Mucosa of rectum (tissue), 2 donors: ENCODE data around the gene MPPED2.

Source experiments
- H3K27ac ChIP-seq, 2 donors: one replicate each; pipeline ENCODE4 v1.7.0; 2013; ENCODE audit warnings: inconsistent platforms in 2 of 2, low read depth in 2 of 2, low read length in 2 of 2
- H3K27me3 ChIP-seq, 2 donors: one replicate each; pipeline ENCODE4 v1.7.0; 2013; ENCODE audit warnings: low read length in 2 of 2; ENCODE audit not compliant: control insufficient read depth in 2 of 2, insufficient read depth in 2 of 2
- H3K36me3 ChIP-seq, 2 donors: one replicate each; pipeline ENCODE4 v1.7.0; 2013; ENCODE audit warnings: low read length in 2 of 2; ENCODE audit not compliant: control insufficient read depth in 2 of 2, insufficient read depth in 2 of 2
- H3K4me1 ChIP-seq, 2 donors: one replicate each; pipeline ENCODE4 v1.7.0; 2013; ENCODE audit warnings: low read length in 2 of 2, mild to moderate bottlenecking in 1 of 2; ENCODE audit not compliant: control insufficient read depth in 2 of 2, insufficient read depth in 2 of 2
- H3K4me3 ChIP-seq, 2 donors: one replicate each; pipeline ENCODE4 v1.7.0; 2013; ENCODE audit warnings: low read length in 2 of 2
- H3K9ac ChIP-seq, 2 donors: one replicate each; pipeline ENCODE4 v1.7.0; 2013; ENCODE audit warnings: low read length in 2 of 2, low read depth in 1 of 2, mild to moderate bottlenecking in 1 of 2
- H3K9me3 ChIP-seq, 2 donors: one replicate each; pipeline ENCODE4 v1.7.0; 2013; ENCODE audit warnings: low read length in 2 of 2; ENCODE audit not compliant: control insufficient read depth in 2 of 2
- donor health status: healthy.
- donor health status: Normal muscosa, but diverticular disease.

The MPPED2 gene

DNA sequence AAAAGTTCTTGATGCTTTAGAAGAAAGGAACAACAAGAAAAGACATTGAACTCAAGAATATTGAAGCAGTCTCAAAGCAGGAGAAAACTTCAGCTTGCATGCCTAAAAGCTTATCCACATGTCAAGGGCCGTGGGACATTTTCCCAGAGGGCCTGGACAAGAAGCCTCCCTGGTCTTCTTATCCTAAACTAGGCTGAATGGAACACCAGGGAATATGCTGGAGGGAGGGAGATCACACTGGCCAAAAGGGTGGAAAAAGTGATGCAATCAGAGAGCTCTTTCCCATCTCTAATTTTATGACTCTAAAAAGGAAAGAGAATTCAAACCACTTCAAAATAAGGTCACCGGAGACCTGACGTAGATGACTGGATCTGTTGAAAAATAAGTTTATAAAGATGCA lies 107.2 kb downstream of the MPPED2 start:
- Histone ChIP-seq H3K4me3 (no peak overlapping the region), H3K9me3 (no peaks in the 10 kb centered on the region), H3K9ac (no peak overlapping the region), H3K36me3 (no peaks in the 10 kb centered on the region), H3K27me3 (no peaks in the 10 kb centered on the region), H3K27ac (no peak overlapping the region), H3K4me1 (no peaks in the 10 kb centered on the region)

DNA sequence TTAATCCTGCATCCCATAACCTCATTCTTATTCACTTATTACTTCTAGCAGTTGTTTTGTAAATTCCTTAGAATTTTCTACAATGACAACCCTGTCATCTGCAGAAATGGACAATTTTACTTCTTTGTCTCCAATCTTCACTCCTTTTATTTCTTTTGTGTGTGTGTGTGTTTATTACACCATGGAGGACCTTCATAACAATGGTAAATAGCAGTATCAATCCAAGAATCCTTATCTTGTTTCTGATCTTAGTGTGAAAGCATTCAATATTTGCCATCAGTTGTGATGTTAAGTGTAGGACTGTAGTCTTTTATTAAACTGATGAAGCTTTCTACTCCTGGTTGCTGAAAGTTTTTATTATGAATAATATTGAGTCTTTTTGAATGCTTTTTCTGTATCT lies 109.1 kb downstream of the MPPED2 start:
- Histone ChIP-seq H3K4me3 (no peak overlapping the region), H3K27me3 (no peaks in the 10 kb centered on the region), H3K27ac (no peak overlapping the region), H3K9ac (no peak overlapping the region), H3K4me1 (no peaks in the 10 kb centered on the region), H3K36me3 (no peaks in the 10 kb centered on the region), H3K9me3 (no peaks in the 10 kb centered on the region)

DNA sequence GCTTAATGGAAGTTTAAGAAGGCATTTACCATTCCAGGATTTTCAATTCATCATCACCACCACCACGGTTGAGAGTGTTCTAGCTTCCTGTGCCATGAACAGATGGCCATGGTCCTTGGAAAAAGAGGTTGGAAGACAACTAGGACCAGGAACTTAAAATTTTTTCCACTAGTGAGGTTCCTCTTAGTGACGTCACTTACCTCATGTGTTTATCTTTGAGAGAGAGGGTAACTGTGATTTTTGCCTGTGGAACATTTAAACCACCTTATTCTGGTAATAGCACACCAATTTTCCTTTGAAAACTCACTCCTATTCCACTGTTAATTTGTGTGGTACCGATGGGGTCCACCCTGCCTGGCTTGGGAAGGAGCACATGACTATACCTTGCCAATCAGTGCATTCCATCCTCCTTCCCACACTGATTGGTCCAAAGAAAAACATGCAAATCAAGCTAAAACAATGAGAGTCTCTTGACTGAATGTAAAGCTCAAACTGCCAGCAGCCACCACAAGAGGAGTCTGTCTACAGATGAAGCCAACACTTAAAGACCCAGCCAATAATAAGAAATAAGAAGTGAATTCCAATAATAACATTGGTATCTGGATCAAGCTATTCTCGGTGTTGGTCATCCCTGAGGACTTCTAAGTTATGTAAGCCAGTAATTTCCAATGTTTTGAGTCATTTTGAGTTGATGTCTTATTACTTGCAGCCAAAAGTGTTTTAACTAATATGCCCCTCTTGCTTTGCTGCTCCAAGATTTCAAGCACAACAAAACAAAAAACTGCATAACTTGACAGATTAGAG lies 111.8 kb downstream of the MPPED2 start:
- Histone ChIP-seq H3K36me3 (no peaks in the 10 kb centered on the region), H3K9ac (no peak overlapping the region), H3K4me3 (no peak overlapping the region), H3K27me3 (no peaks in the 10 kb centered on the region), H3K9me3 (no peaks in the 10 kb centered on the region), H3K4me1 (no peaks in the 10 kb centered on the region), H3K27ac (no peak overlapping the region)

DNA sequence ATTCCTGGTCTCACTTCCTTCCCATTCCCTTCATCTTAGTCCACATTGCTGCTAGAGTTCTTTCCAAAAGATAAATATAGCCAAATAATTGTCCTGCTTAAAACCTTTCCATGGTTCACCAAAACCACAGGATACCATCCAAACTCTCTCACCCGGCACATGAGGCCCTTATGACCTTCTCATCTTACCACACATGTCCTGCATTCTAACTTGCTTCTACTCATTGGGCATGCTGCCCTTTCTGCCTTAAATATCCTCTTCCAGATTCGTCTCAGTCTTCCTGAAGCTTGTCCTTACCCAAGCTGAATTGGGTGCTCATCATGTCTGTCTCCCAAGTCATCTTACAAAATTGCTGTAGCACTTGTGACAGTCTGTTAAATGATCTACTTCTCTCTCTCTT lies 114.9 kb downstream of the MPPED2 start:
- H3K36me3 ChIP-seq = no peaks in the 10 kb centered on the region
- H3K27ac ChIP-seq = no peak overlapping the region
- no peaks in the 10 kb centered on the region for H3K27me3 ChIP-seq
- H3K9ac ChIP-seq = no peak overlapping the region
- H3K4me1 ChIP-seq = no peaks in the 10 kb centered on the region
- no peak overlapping the region for H3K4me3 ChIP-seq
- no peaks in the 10 kb centered on the region for H3K9me3 ChIP-seq

DNA sequence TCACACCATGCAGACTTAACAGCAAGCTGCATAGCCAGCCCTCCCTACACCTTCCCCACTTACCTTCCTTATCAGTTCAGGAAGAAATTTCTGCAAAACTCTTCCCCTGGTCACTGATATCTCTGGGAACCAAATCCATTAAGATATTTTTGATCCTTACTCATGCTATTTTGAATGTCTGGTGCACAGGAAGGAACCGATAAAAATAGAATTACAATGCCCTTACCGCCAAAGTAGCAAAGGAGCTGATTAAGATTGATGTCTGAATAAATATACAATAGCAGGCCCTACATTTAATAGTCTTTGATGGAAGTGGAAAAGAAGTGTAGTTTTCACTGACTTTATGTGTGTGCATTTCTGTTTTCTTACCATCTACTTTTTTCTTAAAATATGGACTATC lies 117.3 kb downstream of the MPPED2 start:
- H3K27me3 ChIP-seq = no peaks in the 10 kb centered on the region
- H3K27ac ChIP-seq = no peak overlapping the region
- H3K9ac ChIP-seq = no peak overlapping the region
- no peak overlapping the region for H3K4me3 ChIP-seq
- no peaks in the 10 kb centered on the region for H3K9me3 ChIP-seq
- no peaks in the 10 kb centered on the region for H3K4me1 ChIP-seq
- H3K36me3 ChIP-seq = no peaks in the 10 kb centered on the region

DNA sequence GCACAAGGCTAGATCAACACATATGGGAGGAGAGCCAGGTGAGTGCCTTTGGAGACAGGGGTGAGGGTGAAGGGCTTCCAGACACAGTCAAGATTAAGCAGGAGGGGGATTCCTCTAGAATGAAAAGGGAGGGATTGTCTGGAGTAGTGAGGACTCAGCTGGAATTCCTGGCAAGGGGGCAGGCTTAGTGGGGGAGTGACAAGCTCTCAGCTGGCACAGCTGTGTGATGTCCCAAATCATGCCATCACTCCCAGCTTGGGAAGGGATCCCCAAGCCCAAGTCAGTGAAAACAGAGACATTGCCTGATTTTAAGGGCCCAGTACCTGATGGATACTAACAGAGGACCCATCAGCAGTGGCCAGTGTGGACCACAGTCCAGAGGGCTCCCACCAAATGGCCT lies 119.0 kb downstream of the MPPED2 start:
- Histone ChIP-seq H3K4me3 (no peak overlapping the region), H3K9me3 (no peaks in the 10 kb centered on the region), H3K9ac (no peak overlapping the region), H3K27ac (no peak overlapping the region), H3K36me3 (no peaks in the 10 kb centered on the region), H3K27me3 (no peaks in the 10 kb centered on the region), H3K4me1 (no peaks in the 10 kb centered on the region)

DNA sequence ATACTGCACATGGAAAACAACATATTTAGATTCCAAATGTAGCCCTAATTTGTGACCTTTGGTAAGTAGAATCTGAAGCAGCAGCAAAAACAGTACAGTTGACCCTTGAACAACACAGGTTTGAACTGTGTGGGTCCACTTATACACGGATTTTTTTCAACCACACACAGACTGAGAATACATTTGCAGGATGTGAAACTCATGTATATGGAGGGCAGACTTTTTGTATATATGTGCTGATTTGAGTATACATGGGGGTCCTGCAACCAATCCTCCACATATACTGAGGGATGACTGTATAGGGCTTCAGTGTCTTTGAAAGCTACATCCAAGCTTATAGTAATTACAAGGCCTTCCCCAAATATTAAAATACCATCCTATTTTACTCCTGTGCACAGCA lies 120.5 kb downstream of the MPPED2 start:
- Histone ChIP-seq H3K4me3 (no peak overlapping the region), H3K4me1 (no peaks in the 10 kb centered on the region), H3K36me3 (no peaks in the 10 kb centered on the region), H3K9ac (no peak overlapping the region), H3K9me3 (no peaks in the 10 kb centered on the region), H3K27me3 (no peaks in the 10 kb centered on the region), H3K27ac (no peak overlapping the region)

DNA sequence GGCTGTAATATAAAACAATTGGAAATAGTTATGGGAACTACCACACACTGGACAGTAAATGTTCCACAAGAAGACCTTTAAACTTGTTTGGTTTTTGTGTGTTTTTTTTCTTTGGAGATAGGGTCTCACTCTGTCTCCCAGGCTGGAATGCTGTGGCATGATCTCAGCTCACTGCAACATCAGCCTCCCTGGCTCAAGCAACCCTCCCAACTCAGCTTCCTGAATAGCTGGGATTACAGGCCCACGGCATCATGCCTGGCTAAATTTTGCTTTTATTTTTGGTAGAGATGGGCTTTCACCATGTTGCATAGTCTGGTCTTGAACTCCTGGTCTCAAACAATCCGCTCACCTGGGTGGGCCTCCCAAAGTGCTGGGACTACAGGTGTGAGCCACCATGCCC lies 121.0 kb downstream of the MPPED2 start:
- no peak overlapping the region for H3K4me3 ChIP-seq
- H3K9me3 ChIP-seq = no peaks in the 10 kb centered on the region
- H3K9ac ChIP-seq = no peak overlapping the region
- no peak overlapping the region for H3K27ac ChIP-seq
- no peaks in the 10 kb centered on the region for H3K27me3 ChIP-seq
- no peaks in the 10 kb centered on the region for H3K36me3 ChIP-seq
- no peaks in the 10 kb centered on the region for H3K4me1 ChIP-seq

DNA sequence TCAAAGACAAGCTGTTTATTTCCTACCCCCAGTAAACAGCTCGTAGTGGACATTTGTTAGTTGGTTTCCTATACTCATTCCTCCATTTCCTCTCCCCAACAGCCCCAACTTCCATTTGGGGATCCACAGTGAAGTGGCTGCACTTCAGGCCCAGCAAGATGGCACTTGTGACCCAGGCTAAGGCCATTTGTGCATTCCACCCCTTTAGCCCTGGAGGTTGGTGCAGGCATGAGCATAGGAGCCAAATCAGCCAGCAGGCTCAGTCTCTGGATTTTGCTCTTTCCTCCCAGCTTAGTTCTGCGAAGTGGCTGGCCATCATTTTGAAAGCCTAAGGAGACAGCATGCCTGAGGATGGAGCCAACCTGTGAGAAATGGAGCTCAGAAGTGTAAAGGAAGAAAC lies 122.9 kb downstream of the MPPED2 start:
- Histone ChIP-seq H3K36me3 (no peaks in the 10 kb centered on the region), H3K4me1 (no peaks in the 10 kb centered on the region)

DNA sequence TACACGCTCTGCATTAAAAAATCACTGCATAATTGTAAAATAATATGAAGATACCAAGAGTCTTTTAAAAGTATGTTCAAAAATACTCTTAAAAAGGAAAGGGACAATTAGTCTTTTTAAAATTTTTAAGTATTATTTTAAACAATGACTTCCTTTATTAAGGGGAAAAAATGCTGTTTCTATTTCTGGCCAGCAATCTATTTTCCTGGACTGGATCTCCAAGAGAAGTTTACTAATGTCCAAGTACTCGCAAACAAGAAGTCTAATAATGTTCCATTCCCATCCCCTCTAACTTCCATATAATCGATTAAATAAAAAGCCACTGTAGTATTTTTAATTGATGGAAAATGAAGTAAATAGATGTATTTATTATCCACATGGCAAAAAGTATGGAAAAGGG lies 123.7 kb downstream of the MPPED2 start:
- H3K9ac ChIP-seq = no peak overlapping the region
- no peak overlapping the region for H3K4me3 ChIP-seq
- no peak overlapping the region for H3K27ac ChIP-seq

More for the DNA sequence above, 122.9 kb downstream of the MPPED2 start:
- Histone ChIP-seq H3K9ac (no peak overlapping the region), H3K9me3 (no peaks in the 10 kb centered on the region), H3K27ac (no peak overlapping the region), H3K4me3 (no peak overlapping the region), H3K27me3 (no peaks in the 10 kb centered on the region)

More for the DNA sequence above, 123.7 kb downstream of the MPPED2 start:
- H3K27me3 ChIP-seq = no peaks in the 10 kb centered on the region
- H3K36me3 ChIP-seq = no peaks in the 10 kb centered on the region
- no peaks in the 10 kb centered on the region for H3K9me3 ChIP-seq
- no peaks in the 10 kb centered on the region for H3K4me1 ChIP-seq
